ENCODE results near the gene TBX2.

DNA sequence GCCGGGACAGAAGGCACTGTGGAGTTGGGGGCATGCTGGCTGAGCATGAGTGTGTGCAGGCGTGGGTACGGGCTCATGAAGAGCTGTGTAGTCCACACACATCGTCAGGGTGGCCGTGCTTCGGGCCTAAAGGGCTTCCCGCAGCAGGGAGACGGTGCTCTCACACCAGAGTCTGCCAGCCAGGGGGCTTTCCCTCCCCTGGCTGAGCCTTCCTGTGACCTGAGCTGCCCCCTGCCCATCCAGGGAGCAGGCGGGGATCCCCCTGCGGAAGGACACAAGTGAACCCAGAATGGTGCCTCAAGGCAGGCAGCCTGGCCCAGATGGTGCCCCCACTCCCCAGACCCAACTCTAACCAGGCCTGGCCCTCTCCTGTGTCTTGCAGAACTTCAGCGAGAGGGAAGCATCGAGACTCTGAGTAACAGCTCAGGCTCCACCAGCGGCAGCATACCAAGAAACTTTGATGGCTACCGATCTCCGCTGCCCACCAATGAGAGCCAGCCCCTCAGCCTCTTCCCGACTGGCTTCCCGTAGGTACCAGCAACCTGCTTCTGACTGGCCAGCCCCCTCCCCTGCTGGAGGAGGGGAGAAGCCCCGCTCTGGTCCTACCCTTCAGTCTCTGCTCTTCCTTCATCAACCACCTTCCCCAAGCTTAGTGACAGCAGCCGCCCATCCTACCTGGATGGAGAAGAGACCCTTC, 7.9 kb upstream of the TBX2 start:
- TF ChIP-seq CTCF (IDR thresholded peaks at IDR 0.05; ENCODE audit: poor library complexity) (no peak), EZH2phosphoT487 (IDR thresholded peaks at IDR 0.05; ENCODE audit: low read depth, severe bottlenecking, unreplicated experiment) (no peak), EZH2 (IDR thresholded peaks at IDR 0.05; ENCODE audit: borderline replicate concordance) (no peak)
